Measurements from ENCODE around the gene SLX4.

The SLX4 gene

GRCh38 chr16:3548859-3549258 lies 62.5 kb downstream of the SLX4 start:
- DNase-seq: no peak

- DNase-seq: no peak
These were observed 63.0 kb downstream of the SLX4 start for GRCh38 chr16:3548445-3548844.

- no peak for DNase-seq
These were observed 64.3 kb downstream of the SLX4 start for GRCh38 chr16:3546986-3547682.

- DNase-seq: no peak
These were observed 68.6 kb downstream of the SLX4 start for GRCh38 chr16:3542601-3543373.

GRCh38 chr16:3541527-3542155 lies 69.8 kb downstream of the SLX4 start:
- DNase-seq: no peak

- DNase-seq: no peak
These were observed 73.2 kb downstream of the SLX4 start for GRCh38 chr16:3538222-3538621.

- DNase-seq: no peak
These were observed 74.6 kb downstream of the SLX4 start for GRCh38 chr16:3536851-3537250.

GRCh38 chr16:3536271-3536731 lies 75.1 kb downstream of the SLX4 start:
- DNase-seq: no peak

- DNase-seq: no peak
These were observed 77.3 kb downstream of the SLX4 start for GRCh38 chr16:3534126-3534525.

- no peak for DNase-seq
These were observed 78.7 kb downstream of the SLX4 start for GRCh38 chr16:3532741-3533140.
